SKM-1 treated with dmso at 0.1 percent for 144 hours (cell line): ENCODE results near the gene USP37.
"Not testable (repeated sequence)": the region's sequence is repeated elsewhere in the genome, so short reads cannot be mapped to it uniquely, and the experiment has no call there.

ENCODE experiments used
- DNase-seq: peaks from one replicate; lab custom pipeline; 2025; ENCODE audit not compliant: unreplicated experiment; lab: John Stamatoyannopoulos, UW

Gene USP37

GRCh38 chr2:218557941-218558340 lies 10.2 kb downstream of the USP37 start:
- no peak for DNase-seq

DNA sequence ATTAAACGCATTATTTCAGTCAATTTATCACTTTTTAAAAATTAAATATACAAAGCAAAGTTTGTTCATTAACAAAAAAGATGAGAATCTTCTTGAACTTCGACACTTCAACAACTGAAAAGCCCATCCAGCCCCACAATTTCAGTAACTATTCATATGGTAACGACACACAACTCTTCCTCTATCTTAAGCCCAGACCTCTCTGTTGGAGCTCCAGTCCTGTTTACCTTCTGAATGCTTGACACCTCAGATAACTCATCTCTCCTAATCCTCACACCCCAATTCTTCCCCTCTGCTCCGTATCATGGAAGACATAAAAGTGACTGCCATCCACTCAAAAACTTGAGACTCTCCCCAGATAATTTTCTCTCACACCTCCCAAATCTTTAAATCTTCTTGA lies 12.6 kb downstream of the USP37 start:
- DNase-seq = no peak

- DNase-seq = not testable (repeated sequence)
These were observed 13.9 kb downstream of the USP37 start for GRCh38 chr2:218554225-218554624.

DNA sequence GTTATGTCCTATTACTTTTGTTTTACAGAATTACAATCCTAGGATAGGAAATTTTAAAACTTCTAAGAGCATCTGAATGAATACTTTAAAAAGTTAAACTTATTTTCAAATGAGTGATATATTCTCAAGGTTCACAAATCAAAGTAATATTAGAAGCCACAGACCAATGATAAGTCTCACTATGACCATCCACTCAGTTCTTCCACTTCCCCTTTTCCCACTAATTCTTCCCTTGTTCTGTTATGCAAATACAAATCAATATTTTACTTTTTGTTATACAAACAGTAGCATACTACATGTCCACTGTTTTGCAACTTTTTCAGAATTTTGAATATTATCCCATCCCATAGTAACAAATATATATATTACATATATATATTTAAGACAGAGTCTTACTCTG lies 20.2 kb downstream of the USP37 start:
- DNase-seq = no peak

DNA sequence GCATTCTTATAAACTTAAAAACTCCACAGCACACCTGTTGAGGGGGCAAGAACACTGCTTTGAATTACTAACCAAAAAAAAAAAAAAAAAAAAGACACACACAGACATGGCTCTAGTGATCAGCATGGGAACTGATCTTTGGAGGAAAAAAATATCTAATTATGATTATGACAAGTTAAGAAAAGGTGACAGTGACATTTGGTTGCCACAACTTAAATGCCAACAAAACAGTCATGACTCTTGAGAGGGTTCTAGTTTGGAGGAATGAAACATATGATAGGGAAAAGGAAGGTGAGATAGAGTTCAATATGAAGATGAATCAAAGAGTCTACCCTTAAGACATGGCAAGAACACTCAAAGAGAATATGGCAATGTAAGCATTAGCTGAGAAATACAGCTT lies 20.6 kb downstream of the USP37 start:
- DNase-seq = no peak

- no peak for DNase-seq
These were observed 22.1 kb downstream of the USP37 start for GRCh38 chr2:218546012-218546411.

GRCh38 chr2:218540015-218540414 lies 28.1 kb downstream of the USP37 start:
- no peak for DNase-seq

GRCh38 chr2:218536804-218537494 lies 31.2 kb downstream of the USP37 start:
- DNase-seq = no peak

DNA sequence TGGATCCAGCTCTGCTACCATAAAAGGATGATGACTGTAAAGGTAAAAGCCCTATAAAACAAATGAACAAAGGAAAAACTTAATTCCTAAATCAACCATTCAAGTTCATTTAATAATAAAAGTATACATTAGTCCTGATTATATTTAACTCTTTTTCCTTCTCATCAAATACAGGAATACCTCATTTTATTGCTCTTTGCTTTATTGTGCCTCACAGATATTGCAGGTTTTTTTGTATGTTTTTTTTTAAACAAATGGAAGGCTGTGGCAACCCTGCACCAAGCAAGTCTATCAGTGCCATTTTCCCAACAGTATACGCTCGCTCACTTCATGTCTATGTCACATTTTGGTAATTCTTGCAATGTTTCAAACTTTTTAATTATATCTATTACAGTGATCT lies 38.2 kb downstream of the USP37 start:
- DNase-seq = no peak

- not testable (repeated sequence) for DNase-seq
These were observed 39.7 kb downstream of the USP37 start for GRCh38 chr2:218528409-218528808.

- DNase-seq = no peak
These were observed 44.5 kb downstream of the USP37 start for GRCh38 chr2:218523651-218524050.

DNA sequence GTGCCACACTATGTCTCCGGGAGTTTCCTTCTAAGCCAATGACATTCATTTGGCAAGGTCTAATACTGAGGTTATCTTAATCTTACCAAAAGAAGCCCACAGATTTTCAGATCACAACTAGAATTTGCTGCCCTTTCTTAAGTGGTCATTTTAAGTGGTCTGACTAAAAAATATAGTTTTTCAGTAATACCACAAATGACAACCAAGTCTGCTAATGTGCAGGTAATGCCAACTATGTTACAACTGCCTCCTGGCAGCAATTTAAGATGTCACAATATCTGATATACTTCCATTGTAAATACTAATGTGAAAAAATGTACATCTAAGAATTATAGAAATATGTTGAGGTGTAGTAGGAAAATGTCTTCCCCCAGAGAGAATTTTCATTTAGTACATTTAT lies 49.3 kb downstream of the USP37 start:
- no peak for DNase-seq

DNA sequence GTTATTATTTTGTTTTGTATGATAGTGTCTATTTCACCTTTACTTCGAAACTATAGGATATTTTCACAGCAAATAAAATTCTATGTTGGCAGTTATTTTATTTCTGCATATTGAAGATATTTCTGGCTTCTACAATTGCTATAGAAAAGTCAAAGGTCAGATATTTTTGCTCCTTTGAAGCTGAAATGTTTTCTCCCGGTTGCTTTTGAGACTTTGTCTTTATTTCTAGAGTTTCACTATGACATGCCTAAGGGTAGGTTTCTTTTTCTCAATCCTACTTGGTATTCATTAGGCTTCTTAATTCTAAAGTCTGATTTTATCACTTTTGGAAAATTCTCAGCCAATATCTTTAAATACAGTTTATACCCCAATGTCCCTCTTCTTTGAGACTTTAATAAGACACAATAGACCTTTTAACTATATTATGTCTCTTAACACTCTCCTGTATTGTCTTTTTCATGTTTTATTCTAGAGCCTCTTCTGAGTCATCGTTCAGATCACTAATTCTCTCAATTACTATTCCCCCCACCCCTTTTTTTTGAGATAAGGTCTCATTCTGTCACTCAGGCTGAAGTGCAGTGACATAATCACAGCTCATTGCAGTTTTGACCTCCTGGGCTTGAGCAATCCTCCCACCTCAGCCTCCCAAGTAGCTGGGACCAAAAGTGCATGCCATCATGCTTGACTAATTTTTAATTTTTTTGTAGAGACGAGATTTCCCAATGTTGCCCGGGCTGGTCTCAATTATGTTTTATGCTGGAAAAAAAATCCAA lies 50.5 kb downstream of the USP37 start:
- no peak for DNase-seq

DNA sequence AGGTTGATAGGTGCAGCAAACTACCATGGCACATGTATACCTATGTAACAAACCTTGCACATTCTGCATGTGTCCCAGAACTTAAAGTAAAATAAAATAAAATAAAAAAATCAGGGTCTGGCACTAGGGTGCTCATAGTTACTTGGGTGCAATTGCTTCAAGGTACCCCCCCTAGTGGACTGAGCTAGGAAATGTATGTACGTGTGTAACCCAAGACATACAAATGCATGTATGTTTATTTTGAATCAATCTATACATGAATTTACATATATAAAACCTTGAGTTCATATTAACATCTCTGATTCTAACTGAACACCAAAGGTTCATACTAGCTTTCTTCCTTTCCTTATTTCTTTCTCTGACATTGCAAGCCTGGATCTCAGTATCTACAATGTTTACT lies 51.5 kb downstream of the USP37 start:
- DNase-seq = peak; percentile 5

DNA sequence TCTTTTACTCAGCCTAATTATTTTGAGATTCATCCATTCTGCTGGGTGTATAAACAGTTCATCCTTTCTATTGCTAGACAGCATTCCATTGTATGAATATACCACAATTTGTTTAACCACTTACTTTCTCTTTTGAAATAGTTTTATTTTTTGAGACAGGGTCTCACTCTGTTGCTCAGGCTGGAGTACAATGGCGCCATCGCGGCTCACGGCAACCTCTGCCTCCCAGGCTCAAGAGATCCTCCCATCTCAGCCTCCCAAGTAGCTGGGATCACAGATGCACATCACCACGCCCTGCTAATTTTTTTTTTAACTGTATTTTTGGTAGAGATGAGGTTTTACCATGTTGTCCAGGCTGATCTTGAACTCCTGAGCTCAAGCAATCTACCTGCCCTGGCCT lies 54.5 kb downstream of the USP37 start:
- DNase-seq = no peak

DNA sequence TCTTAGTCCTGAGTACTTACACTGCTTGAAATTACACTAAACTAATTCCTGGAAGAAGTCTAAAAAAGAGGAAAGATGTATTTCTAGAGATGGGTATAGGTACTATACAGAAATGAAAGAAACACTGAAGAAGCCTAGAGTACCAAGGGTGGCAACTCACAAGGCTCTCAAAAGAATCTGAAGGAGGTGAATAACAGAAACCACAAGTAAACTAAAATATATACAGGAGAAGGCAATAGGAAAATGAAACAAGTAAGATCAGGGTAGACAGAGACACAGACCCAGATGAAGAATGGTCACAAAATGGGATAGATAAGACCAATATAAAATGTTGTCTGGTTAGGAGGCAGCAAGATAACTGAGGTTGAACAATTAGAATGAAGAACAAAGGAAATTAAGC lies 59.9 kb downstream of the USP37 start:
- no peak for DNase-seq

DNA sequence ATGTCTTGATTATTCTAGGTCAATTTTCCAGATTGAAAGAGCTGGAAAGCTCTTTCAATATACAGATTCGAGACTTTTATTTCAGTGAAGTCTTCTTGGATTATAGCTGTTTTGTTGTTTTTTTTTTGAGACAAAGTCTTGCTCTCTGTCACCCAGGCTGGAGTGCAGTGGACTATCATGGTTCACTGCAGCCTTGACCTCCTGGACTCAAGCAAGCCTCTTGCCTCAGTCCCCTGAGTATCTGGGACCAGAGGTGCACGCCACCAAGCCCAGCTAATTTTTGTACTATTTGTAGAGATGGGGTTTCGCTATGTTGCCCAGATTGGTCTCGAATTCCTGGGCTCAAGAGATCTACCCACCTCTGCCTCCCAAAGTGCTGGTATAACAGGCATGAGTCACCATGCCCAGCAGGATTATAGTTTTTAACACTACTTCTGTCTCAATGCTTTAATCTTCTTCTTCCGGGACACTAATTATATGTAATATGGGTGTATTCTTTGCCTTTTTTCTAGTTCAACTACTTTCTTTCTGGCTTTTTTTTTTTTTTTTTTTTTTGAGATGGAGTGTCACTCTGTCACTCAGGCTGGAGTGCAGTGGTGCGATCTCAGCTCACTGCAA lies 62.3 kb downstream of the USP37 start:
- no peak for DNase-seq

GRCh38 chr2:218501665-218502064 lies 66.5 kb downstream of the USP37 start:
- no peak for DNase-seq

DNA sequence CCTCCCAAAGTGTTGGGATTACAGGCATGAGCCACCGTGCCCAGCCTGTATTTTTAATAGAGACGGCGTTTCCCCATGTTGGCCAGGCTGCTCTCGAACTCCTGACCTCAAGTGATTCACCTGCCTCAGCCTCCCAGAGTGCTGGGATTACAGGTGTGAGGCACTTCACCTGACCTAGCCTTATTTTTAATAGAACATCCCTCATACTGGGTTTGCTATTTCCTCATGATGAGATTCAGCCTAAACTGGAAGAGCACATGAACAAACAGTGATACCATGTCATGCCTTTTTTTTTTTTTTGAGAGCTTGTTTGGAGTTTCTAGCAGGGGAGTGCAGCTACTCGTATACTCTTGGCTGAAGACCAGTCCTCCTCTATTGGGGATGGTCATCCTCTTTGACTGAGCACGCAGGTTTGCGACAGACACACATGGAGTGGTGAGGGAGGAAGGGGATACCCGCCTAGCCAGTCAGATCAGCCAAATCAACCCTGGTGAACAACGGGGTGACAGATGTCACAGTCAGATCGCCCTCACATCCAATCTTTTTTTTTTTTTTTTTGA lies 67.6 kb downstream of the USP37 start:
- DNase-seq = no peak

DNA sequence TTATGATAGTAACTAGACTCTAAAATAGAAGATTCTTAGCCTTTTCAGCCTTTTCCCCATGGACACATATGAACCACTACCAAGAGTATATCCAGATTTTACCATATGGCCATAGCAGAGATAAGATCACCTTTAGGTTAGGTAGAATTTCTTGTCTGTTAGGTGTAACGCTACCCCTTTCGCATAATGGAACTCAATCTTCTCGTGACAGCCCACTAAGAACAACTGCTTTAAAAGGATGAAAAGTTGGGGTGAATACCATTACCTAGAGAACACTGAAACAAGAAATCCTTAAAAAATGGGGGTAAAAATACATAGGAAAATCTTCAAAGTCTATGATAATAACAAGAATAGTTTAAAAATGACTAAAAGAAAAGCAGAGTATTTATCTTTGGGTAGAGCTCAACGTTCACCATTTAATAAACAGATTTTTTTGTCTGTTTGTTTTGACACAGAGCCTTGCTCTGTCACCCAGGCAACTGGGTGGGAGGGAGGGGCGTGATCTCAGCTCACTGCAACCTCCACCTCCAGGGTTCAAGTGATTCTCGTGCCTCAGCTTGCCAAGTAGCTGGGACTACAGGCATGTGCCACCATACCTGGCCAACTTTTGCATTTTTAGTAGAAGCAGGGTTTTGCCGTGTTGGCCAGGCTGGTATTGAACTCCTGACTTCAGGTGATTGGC lies 82.0 kb downstream of the USP37 start:
- DNase-seq = no peak

DNA sequence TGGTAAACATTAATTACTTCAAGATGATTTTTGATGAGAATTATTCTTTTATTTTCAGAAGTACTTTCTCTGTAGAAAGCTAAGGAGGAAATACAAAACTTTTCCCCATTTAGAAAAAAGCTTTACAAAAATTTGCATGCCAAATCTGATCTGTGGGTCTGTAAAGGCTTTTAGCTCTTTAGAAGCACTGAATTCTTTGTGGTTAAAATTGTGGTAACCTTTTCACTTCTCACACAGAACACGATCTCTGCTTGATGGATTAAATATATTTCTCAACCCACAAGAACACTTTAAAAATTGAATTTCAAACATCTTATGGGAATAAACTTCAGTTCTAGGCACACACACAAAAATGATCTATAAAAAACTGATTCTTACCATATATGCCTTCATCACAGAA lies 85.5 kb downstream of the USP37 start:
- DNase-seq = no peak
